Measurements from ENCODE around the gene HEATR5A. TPM values are rescaled to one million over a fixed set of nuclear protein-coding genes. Genes with fewer than 3 reads are reported as not detected.

Gene HEATR5A
- total and polyA plus RNA-seq, 2 of the 13 experiments (the other 11 are each of a cell fraction or from before 2014, with no cell fraction given) = 36.4 to 105 TPM

GRCh38 chr14:31270196-31270772, 150.1 kb downstream of the HEATR5A start (continued):
- TF ChIP-seq ATF1 (CRISPR knock-in tag; IDR thresholded peaks at IDR 0.05) (no peak), ZNF292 (CRISPR knock-in tag; IDR thresholded peaks at IDR 0.05; ENCODE audit: borderline replicate concordance, low read depth) (no peak; the same call in 1 of the 2 replicates), RFXAP (CRISPR knock-in tag; IDR thresholded peaks at IDR 0.05; ENCODE audit: borderline replicate concordance) (no peak; the same call in 1 of the 2 replicates), ZFAT (CRISPR knock-in tag; conservative IDR thresholded peaks at IDR 0.05) (no peak), ZNF780A (CRISPR knock-in tag; IDR thresholded peaks at IDR 0.05) (no peak), ZNF333 (CRISPR knock-in tag; IDR thresholded peaks at IDR 0.05; ENCODE audit: borderline replicate concordance) (peak; percentile 79; the same call in 1 of the 2 replicates), ZNF772 (CRISPR knock-in tag; IDR thresholded peaks at IDR 0.05) (peak; percentile 80; the same call in 1 of the 2 replicates), ZNF850 (CRISPR knock-in tag; conservative IDR thresholded peaks at IDR 0.05) (no peak), KDM3A (CRISPR knock-in tag; IDR thresholded peaks at IDR 0.05; ENCODE audit: low read depth) (no peak), ATAD3A (CRISPR knock-in tag; IDR thresholded peaks at IDR 0.05) (no peak), SOX6 (IDR thresholded peaks at IDR 0.05) (no peak), SOX6 (CRISPR knock-in tag; IDR thresholded peaks at IDR 0.05) (peak; percentile 60; the same call in 1 of the 2 replicates), LBX2 (CRISPR knock-in tag; IDR thresholded peaks at IDR 0.05; ENCODE audit: borderline replicate concordance) (peak; percentile 76; the same call in 1 of the 2 replicates), TEAD3 (CRISPR knock-in tag; optimal IDR thresholded peaks at IDR 0.05; ENCODE audit: borderline replicate concordance) (peak; percentile 79), KDM1A (CRISPR knock-in tag; IDR thresholded peaks at IDR 0.05) (no peak), ATF7 (IDR thresholded peaks at IDR 0.05) (peak; percentile 66), ATF7 (CRISPR knock-in tag; IDR thresholded peaks at IDR 0.05) (peak; percentile 88; the same call in 1 of the 2 replicates), MBNL3 (CRISPR knock-in tag; conservative IDR thresholded peaks at IDR 0.05) (no peak), HOXA9 (CRISPR knock-in tag; IDR thresholded peaks at IDR 0.05; ENCODE audit: borderline replicate concordance) (no peak)
- TF ChIP-seq, protein P1, sequence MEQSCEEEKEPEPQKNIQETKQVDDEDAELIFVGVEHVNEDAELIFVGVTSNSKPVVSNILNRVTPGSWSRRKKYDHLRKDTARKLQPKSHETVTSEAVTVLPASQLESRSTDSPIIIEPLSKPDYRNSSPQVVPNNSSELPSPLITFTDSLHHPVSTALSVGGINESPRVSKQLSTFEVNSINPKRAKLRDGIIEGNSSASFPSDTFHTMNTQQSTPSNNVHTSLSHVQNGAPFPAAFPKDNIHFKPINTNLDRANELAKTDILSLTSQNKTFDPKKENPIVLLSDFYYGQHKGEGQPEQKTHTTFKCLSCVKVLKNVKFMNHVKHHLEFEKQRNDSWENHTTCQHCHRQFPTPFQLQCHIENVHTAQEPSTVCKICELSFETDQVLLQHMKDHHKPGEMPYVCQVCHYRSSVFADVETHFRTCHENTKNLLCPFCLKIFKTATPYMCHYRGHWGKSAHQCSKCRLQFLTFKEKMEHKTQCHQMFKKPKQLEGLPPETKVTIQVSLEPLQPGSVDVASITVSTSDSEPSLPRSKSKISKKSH (CRISPR knock-in tag; IDR thresholded peaks at IDR 0.05; ENCODE audit: borderline replicate concordance) = peak; percentile 99
- TF ChIP-seq, protein P2, sequence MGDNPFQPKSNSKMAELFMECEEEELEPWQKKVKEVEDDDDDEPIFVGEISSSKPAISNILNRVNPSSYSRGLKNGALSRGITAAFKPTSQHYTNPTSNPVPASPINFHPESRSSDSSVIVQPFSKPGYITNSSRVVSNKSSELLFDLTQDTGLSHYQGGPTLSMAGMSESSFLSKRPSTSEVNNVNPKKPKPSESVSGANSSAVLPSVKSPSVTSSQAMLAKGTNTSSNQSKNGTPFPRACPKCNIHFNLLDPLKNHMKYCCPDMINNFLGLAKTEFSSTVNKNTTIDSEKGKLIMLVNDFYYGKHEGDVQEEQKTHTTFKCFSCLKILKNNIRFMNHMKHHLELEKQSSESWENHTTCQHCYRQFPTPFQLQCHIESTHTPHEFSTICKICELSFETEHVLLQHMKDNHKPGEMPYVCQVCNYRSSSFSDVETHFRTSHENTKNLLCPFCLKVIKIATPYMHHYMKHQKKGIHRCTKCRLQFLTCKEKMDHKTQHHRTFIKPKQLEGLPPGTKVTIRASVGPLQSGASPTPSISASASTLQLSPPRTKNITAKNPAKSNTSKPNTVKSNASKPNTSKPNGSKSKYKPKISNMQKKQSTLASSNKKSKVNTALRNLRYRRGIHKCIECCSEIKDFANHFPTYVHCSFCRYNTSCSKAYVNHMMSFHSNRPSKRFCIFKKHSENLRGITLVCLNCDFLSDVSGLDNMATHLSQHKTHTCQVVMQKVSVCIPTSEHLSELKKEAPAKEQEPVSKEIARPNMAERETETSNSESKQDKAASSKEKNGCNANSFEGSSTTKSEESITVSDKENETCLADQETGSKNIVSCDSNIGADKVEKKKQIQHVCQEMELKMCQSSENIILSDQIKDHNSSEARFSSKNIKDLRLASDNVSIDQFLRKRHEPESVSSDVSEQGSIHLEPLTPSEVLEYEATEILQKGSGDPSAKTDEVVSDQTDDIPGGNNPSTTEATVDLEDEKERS (CRISPR knock-in tag; IDR thresholded peaks at IDR 0.05) = no peak; the same call in 1 of the 2 replicates
- TF ChIP-seq, protein P3, sequence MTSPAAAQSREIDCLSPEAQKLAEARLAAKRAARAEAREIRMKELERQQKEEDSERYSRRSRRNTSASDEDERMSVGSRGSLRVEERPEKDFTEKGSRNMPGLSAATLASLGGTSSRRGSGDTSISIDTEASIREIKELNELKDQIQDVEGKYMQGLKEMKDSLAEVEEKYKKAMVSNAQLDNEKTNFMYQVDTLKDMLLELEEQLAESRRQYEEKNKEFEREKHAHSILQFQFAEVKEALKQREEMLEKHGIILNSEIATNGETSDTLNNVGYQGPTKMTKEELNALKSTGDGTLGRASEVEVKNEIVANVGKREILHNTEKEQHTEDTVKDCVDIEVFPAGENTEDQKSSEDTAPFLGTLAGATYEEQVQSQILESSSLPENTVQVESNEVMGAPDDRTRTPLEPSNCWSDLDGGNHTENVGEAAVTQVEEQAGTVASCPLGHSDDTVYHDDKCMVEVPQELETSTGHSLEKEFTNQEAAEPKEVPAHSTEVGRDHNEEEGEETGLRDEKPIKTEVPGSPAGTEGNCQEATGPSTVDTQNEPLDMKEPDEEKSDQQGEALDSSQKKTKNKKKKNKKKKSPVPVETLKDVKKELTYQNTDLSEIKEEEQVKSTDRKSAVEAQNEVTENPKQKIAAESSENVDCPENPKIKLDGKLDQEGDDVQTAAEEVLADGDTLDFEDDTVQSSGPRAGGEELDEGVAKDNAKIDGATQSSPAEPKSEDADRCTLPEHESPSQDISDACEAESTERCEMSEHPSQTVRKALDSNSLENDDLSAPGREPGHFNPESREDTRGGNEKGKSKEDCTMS (CRISPR knock-in tag; conservative IDR thresholded peaks at IDR 0.05) = no peak
